Astrocyte of the hippocampus (primary cell): ENCODE measurements around the gene FSTL4.

ENCODE experiments used
- DNase-seq: peaks from one replicate; pipeline ENCODE4 v3.0.0; 2011; ENCODE audit warnings: low read depth, low spot score

Gene FSTL4

GRCh38 chr5:133296624-133297023 lies 315.7 kb downstream of the FSTL4 start:
- DNase-seq: no peak

GRCh38 chr5:133295520-133295919 lies 316.8 kb downstream of the FSTL4 start:
- DNase-seq: peak; percentile 46

GRCh38 chr5:133294380-133294779 lies 318.0 kb downstream of the FSTL4 start:
- DNase-seq: no peak

GRCh38 chr5:133293960-133294359 lies 318.4 kb downstream of the FSTL4 start:
- DNase-seq: no peak

GRCh38 chr5:133292300-133292699 lies 320.0 kb downstream of the FSTL4 start:
- DNase-seq: peak; percentile 36

- no peak for DNase-seq
Measured at GRCh38 chr5:133291524-133291923, 320.8 kb downstream of the FSTL4 start.

- no peak for DNase-seq
Measured at GRCh38 chr5:133290669-133291240, 321.6 kb downstream of the FSTL4 start.

GRCh38 chr5:133289686-133290367 lies 322.5 kb downstream of the FSTL4 start:
- no peak for DNase-seq

GRCh38 chr5:133287500-133287899 lies 324.8 kb downstream of the FSTL4 start:
- DNase-seq: peak; percentile 73

GRCh38 chr5:133286483-133286882 lies 325.9 kb downstream of the FSTL4 start:
- DNase-seq: no peak

- peak; percentile 32 for DNase-seq
Measured at GRCh38 chr5:133285583-133286021, 326.7 kb downstream of the FSTL4 start.

- DNase-seq: no peak
Measured at GRCh38 chr5:133284306-133284705, 328.0 kb downstream of the FSTL4 start.

GRCh38 chr5:133278317-133278716 lies 334.0 kb downstream of the FSTL4 start:
- DNase-seq: no peak

GRCh38 chr5:133277744-133278143 lies 334.6 kb downstream of the FSTL4 start:
- no peak for DNase-seq

GRCh38 chr5:133276171-133276570 lies 336.2 kb downstream of the FSTL4 start:
- DNase-seq: no peak

- no peak for DNase-seq
Measured at GRCh38 chr5:133275631-133276030, 336.7 kb downstream of the FSTL4 start.

GRCh38 chr5:133274597-133274935 lies 337.8 kb downstream of the FSTL4 start:
- DNase-seq: no peak

GRCh38 chr5:133273661-133274596 lies 338.4 kb downstream of the FSTL4 start:
- peak; percentile 60 for DNase-seq

GRCh38 chr5:133272345-133272744 lies 340.0 kb downstream of the FSTL4 start:
- DNase-seq: no peak

- no peak for DNase-seq
Measured at GRCh38 chr5:133271606-133272005, 340.7 kb downstream of the FSTL4 start.

- DNase-seq: no peak
Measured at GRCh38 chr5:133269691-133270090, 342.6 kb downstream of the FSTL4 start.

- no peak for DNase-seq
Measured at GRCh38 chr5:133267601-133268000, 344.7 kb downstream of the FSTL4 start.

- DNase-seq: no peak
Measured at GRCh38 chr5:133266966-133267365, 345.4 kb downstream of the FSTL4 start.
